ENCODE results near the gene NOXO1. TPM values are rescaled to one million over a fixed set of nuclear protein-coding genes. Genes with fewer than 3 reads are reported as not detected.

Gene NOXO1
- total and polyA plus RNA-seq, 10 of the 15 experiments (the other 5 are each of a cell fraction or from before 2014, with no cell fraction given): 0.09 to 0.76 (median 0.26) TPM; not detected in 4

DNA sequence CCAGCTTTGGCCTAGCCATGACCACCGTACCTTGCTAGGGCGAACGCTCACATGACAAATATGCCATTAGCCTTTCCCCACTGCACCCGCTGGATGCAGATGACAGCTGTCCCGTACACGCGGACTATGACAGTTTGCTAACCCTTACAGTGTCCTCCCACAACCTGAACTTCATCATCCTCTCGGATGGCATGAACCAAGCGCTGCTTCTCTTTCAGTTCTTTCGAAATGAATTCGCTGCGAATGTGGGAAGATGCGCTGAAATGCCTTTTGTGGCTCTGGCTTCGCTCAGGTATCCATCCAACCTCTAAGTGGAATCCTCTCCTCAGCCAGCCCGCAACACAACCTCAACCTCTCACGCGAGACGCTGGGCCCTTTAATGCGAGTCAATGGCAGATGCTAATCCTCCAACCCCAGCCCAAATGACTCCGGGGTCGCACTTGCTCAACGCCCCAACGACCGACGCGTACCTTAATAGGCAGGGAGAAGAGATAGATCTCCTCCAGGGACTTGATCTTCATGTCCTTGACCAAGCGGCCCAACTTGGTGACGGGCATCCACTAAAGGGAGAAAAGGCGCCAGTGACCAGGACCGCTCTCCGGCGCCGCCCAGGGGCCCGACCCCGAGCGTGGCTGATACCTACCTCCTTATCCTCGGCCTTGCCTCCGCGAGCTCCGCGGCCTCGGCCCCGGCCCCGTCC is 17.3 kb downstream of the NOXO1 start:
- ATAC-seq (peak; percentile 5), FAIRE-seq (no peak), DNase-seq (ENCODE audit: low read depth, low spot score) (no peak)
- CTCF ChIA-PET: interaction anchor here (0.6 to 1.2 kb wide), 3 partner anchors 27 to 287 kb away, joined by 3 read pairs; partner anchors contain the start of gene ECI1
- H3K27me3 ChIP-seq (replicated peaks in 1 of 2; ENCODE audit: control insufficient read depth in 2 of 2, insufficient read depth in 2 of 2, low read length in 1 of 2): no peaks in the 10 kb centered on the region
- peaks cover 11 to 13% of the 10 kb centered on the region in 2 experiments; a peak in 3 of 4 replicates for H3K36me3 ChIP-seq (ENCODE audit: control insufficient read depth in 2 of 2, insufficient read depth in 2 of 2, low read length in 1 of 2)
- intact Hi-C loops (cut with micrococcal nuclease; ENCODE audit: unreplicated experiment): no loop called here
- peak overlapping the region; percentile 98 for H3K4me3 ChIP-seq
- no peaks in the 10 kb centered on the region for H3K9me3 ChIP-seq (replicated peaks; ENCODE audit: control insufficient read depth, insufficient read depth, low read length)
- peaks cover 67% of the 10 kb centered on the region for H3K79me2 ChIP-seq (ENCODE audit: control insufficient read depth, insufficient read depth, low read length)
- peaks cover 16% of the 10 kb centered on the region for H3K4me1 ChIP-seq (ENCODE audit: control insufficient read depth, insufficient read depth, low read length)
- WGBS (ENCODE audit: insufficient coverage, insufficient replicate concordance, low lambda C conversion rate, missing lambda C conversion rate): under 1% methylated on average over 28 of the region's 44 CpGs
- peak overlapping the region; percentile 83 for H3K4me2 ChIP-seq (ENCODE audit: control insufficient read depth, insufficient read depth)
- BruUV-seq (replicated peaks): no TSS peak
- in situ Hi-C loops (cut with MboI): no loop called here
- H4K20me1 ChIP-seq (ENCODE audit: control insufficient read depth, insufficient read depth): peaks cover 6% of the 10 kb centered on the region; the same call in 1 of the 2 replicates
- H2AFZ ChIP-seq (ENCODE audit: control insufficient read depth, low read depth, low read length): no peak overlapping the region
- RAD21 ChIA-PET (ENCODE audit: unreplicated experiment): interaction anchor here (0.6 to 1.9 kb wide), 6 partner anchors 18 to 1195 kb away, joined by 3 to 7 read pairs (median 3); partner anchors contain the start of genes NOXO1, NUBP2 and SPSB3
- peak overlapping the region; percentile 99 for H3K9ac ChIP-seq (ENCODE audit: control insufficient read depth, insufficient read depth, low read length)
- POLR2A ChIA-PET: interaction anchor here (0.6 to 3.3 kb wide), 17 partner anchors 8 to 305 kb away, joined by 3 to 25 read pairs (median 7); partner anchors contain the start of genes MSRB1, NOXO1, NUBP2 and SPSB3
- TF ChIP-seq, protein P1, sequence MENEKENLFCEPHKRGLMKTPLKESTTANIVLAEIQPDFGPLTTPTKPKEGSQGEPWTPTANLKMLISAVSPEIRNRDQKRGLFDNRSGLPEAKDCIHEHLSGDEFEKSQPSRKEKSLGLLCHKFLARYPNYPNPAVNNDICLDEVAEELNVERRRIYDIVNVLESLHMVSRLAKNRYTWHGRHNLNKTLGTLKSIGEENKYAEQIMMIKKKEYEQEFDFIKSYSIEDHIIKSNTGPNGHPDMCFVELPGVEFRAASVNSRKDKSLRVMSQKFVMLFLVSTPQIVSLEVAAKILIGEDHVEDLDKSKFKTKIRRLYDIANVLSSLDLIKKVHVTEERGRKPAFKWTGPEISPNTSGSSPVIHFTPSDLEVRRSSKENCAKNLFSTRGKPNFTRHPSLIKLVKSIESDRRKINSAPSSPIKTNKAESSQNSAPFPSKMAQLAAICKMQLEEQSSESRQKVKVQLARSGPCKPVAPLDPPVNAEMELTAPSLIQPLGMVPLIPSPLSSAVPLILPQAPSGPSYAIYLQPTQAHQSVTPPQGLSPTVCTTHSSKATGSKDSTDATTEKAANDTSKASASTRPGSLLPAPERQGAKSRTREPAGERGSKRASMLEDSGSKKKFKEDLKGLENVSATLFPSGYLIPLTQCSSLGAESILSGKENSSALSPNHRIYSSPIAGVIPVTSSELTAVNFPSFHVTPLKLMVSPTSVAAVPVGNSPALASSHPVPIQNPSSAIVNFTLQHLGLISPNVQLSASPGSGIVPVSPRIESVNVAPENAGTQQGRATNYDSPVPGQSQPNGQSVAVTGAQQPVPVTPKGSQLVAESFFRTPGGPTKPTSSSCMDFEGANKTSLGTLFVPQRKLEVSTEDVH (IDR thresholded peaks at IDR 0.05; ENCODE audit: low read depth, partially characterized antibody): no peak
- TF ChIP-seq, protein P2, sequence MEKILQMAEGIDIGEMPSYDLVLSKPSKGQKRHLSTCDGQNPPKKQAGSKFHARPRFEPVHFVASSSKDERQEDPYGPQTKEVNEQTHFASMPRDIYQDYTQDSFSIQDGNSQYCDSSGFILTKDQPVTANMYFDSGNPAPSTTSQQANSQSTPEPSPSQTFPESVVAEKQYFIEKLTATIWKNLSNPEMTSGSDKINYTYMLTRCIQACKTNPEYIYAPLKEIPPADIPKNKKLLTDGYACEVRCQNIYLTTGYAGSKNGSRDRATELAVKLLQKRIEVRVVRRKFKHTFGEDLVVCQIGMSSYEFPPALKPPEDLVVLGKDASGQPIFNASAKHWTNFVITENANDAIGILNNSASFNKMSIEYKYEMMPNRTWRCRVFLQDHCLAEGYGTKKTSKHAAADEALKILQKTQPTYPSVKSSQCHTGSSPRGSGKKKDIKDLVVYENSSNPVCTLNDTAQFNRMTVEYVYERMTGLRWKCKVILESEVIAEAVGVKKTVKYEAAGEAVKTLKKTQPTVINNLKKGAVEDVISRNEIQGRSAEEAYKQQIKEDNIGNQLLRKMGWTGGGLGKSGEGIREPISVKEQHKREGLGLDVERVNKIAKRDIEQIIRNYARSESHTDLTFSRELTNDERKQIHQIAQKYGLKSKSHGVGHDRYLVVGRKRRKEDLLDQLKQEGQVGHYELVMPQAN (conservative IDR thresholded peaks at IDR 0.05): 0 out of 2 replicates have a peak, but pooled peaks have one; percentile 41
- TF ChIP-seq SIN3A (IDR thresholded peaks at IDR 0.05; ENCODE audit: low read depth, low read length) (peak; percentile 72; the same call in 1 of the 2 replicates), BACH1 (IDR thresholded peaks at IDR 0.05; ENCODE audit: borderline replicate concordance) (no peak; the same call in 1 of the 2 replicates), POLR2A (IDR thresholded peaks at IDR 0.05; ENCODE audit: low read depth, low read length) (peak; percentile 69), POLR2AphosphoS5 (IDR thresholded peaks at IDR 0.05; ENCODE audit: low read length) (peak; percentile 83), NR2F1 (conservative IDR thresholded peaks at IDR 0.05) (peak; percentile 49; the same call in 1 of the 2 replicates)
- TF ChIP-seq, protein P3, sequence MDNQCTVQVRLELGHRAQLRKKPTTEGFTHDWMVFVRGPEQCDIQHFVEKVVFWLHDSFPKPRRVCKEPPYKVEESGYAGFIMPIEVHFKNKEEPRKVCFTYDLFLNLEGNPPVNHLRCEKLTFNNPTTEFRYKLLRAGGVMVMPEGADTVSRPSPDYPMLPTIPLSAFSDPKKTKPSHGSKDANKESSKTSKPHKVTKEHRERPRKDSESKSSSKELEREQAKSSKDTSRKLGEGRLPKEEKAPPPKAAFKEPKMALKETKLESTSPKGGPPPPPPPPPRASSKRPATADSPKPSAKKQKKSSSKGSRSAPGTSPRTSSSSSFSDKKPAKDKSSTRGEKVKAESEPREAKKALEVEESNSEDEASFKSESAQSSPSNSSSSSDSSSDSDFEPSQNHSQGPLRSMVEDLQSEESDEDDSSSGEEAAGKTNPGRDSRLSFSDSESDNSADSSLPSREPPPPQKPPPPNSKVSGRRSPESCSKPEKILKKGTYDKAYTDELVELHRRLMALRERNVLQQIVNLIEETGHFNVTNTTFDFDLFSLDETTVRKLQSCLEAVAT (IDR thresholded peaks at IDR 0.05): peak; percentile 28; the same call in 1 of the 2 replicates
- SMC1A ChIA-PET (ENCODE audit: uncharacterized antibody, unreplicated experiment): interaction anchor here (1.0 to 1.7 kb wide), 2 partner anchors 18 to 21 kb away, joined by 5 to 7 read pairs; partner anchors contain the start of genes MSRB1 and NOXO1
- H3K27ac ChIP-seq (ENCODE audit: control insufficient read depth, insufficient read depth): peak overlapping the region; percentile 90

Data from GM12878 (cell line).